Mammary epithelial cell (primary cell): ENCODE results near the gene RPL27.

Experiments
- CTCF ChIP-seq, 2 donors: IDR thresholded peaks in 1 of 2; conservative IDR thresholded peaks in 1 of 2; 2 replicates each; pipeline ENCODE4 v1.5.1; 2011 to 2012; ENCODE audit warnings: inconsistent platforms in 2 of 2, low read length in 2 of 2, mild to moderate bottlenecking in 2 of 2, control low read depth in 1 of 2, low read depth in 1 of 2; ENCODE audit not compliant: insufficient read depth in 1 of 2; ENCODE audit errors: extremely low read depth in 1 of 2
- EZH2 ChIP-seq: IDR thresholded peaks from 2 replicates; pipeline ENCODE4 v1.6.1; 2012; ENCODE audit warnings: low read length, inconsistent platforms, borderline replicate concordance

DNA sequence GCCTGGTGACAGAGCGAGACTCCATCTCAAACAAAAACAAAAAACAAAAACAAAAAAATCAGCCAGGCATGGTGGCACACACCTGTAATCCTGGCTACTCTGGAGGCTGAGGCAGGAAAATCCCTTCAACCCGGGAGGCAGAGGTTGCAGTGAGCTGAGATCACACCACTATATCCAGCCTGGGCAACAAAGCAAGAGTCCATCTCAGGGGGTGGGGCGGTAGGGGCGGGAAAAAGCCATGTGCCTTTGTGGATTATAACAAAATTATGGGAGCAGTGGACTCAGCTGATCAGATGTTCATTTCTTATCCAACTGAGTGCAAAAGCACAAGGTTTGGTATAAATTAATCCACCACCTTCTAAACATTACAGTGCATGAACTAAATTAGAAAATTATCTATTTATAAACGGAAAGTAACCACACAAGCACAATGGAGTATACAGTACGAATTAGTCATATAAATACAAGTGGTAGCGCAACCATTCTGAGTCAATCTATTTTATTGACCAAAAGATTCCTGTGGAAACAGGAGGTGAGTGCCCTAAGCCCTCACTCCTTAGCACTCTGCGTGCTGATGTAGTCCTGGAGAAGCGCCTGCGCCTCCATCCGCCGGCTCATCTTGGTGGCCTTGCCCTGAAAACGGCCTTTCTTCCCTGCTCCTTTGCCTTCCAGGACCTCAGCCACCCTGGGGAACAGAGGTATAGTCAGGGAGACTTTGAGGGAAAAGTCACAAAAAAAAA, 48.0 kb upstream of the RPL27 start:
- TF ChIP-seq EZH2 (no peak), CTCF (conservative IDR thresholded peaks at IDR 0.05 in 1 of 2, IDR thresholded peaks at IDR 0.05 in 1 of 2; ENCODE audit: extremely low read depth in 1 of 2, insufficient read depth in 1 of 2, low read depth in 1 of 2, low read length in 2 of 2) (no peak)
